ENCODE data around the gene CDKL1. TPM values are rescaled to one million over a fixed set of nuclear protein-coding genes. Genes with fewer than 3 reads are reported as not detected.
"Not testable (repeated sequence)": the region's sequence is repeated elsewhere in the genome, so short reads cannot be mapped to it uniquely, and the experiment has no call there.

Gene CDKL1
- total RNA-seq, 1 donor from 2014 or later = 20.7 TPM

DNA sequence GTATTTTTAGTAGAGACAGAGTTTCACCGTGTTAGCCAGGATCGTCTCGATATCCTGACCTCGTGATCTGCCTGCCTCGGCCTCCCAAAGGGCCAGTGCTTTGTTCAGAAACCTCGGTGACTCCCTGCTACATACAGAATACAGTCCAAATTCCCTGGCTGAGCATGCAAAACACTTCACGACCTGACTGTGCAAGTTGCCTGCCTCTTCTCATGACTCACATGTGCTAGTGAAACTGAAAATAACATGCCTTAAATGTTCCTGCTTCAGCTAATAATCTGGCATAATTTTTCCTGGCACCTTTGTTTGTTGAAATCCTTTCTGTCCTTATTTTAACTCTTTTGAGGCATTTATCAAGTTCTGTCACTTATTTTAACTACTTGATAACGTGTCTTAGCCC is 76.4 kb downstream of the CDKL1 start:
- Histone ChIP-seq H3K27me3 (no peaks in the 10 kb centered on the region), H3K36me3 (peaks cover 15% of the 10 kb centered on the region), H3K27ac (peak overlapping the region; percentile 31), H3K9me3 (no peaks in the 10 kb centered on the region), H3K4me1 (peaks cover 14% of the 10 kb centered on the region), H3K4me3 (no peak overlapping the region)
- TF ChIP-seq, protein P1, sequence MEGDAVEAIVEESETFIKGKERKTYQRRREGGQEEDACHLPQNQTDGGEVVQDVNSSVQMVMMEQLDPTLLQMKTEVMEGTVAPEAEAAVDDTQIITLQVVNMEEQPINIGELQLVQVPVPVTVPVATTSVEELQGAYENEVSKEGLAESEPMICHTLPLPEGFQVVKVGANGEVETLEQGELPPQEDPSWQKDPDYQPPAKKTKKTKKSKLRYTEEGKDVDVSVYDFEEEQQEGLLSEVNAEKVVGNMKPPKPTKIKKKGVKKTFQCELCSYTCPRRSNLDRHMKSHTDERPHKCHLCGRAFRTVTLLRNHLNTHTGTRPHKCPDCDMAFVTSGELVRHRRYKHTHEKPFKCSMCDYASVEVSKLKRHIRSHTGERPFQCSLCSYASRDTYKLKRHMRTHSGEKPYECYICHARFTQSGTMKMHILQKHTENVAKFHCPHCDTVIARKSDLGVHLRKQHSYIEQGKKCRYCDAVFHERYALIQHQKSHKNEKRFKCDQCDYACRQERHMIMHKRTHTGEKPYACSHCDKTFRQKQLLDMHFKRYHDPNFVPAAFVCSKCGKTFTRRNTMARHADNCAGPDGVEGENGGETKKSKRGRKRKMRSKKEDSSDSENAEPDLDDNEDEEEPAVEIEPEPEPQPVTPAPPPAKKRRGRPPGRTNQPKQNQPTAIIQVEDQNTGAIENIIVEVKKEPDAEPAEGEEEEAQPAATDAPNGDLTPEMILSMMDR (IDR thresholded peaks at IDR 0.05) = no peak
- no peak for ATAC-seq
- DNase-seq = no peak
- intact Hi-C loops (cut with DNase I) = loop anchor here (10.0 kb wide), 1 partner anchor 215 kb away; the partner anchor contains the start of gene MAP4K5

DNA sequence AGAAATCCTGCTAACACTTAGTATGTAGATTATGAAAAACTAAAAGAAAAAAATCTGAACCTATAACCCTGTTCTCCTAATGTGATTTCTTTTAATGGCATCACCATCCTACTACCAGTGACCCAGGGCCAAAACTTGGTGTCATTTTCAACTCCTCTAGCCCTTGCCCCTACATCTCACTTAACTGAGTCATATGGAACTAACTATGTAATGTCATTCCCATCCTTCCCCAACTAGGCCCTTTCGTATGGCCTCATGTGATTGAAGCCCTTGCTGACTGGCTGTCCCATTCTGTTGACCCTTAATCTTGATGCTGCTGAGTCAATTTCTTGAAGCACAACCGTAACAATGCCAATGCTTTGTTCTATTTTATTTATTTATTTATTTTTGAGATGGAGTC is 77.0 kb downstream of the CDKL1 start:
- no peak for DNase-seq
- intact Hi-C loops (cut with DNase I) = loop anchor here (10.0 kb wide), 1 partner anchor 215 kb away; the partner anchor contains the start of gene MAP4K5

DNA sequence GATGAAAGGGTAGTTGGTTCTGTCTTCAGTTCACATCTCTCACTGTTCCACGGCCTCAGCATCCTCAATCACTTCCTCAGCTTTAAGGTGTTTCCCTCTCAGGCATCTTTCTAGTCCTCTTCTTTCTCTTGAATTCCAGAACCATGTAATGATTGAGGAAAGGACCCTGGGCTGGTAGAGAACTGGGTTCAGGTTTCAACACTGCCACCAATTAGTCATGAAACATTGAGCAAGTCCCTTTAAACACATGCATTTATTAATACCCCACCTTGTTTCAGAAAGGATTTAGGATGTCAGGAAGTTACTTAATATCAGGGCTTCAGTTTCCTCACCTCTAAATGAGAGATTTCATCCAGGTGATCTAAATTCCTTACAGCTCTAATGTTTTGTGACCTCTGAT is 77.4 kb downstream of the CDKL1 start:
- DNase-seq (no peak), ATAC-seq (no peak)
- Histone ChIP-seq H3K4me1 (peaks cover 14% of the 10 kb centered on the region), H3K27me3 (no peaks in the 10 kb centered on the region), H3K36me3 (peaks cover 8% of the 10 kb centered on the region), H3K9me3 (no peaks in the 10 kb centered on the region), H3K4me3 (no peak overlapping the region), H3K27ac (no peak overlapping the region)
- intact Hi-C loops (cut with DNase I) = no loop called here
- TF ChIP-seq, protein P1 (IDR thresholded peaks at IDR 0.05) = no peak

More for the DNA sequence above, 77.0 kb downstream of the CDKL1 start:
- Histone ChIP-seq H3K36me3 (peaks cover 9% of the 10 kb centered on the region), H3K9me3 (no peaks in the 10 kb centered on the region), H3K27me3 (no peaks in the 10 kb centered on the region), H3K4me1 (peaks cover 14% of the 10 kb centered on the region), H3K4me3 (no peak overlapping the region), H3K27ac (no peak overlapping the region)
- TF ChIP-seq, protein P1 (IDR thresholded peaks at IDR 0.05) = no peak
- no peak for ATAC-seq

DNA sequence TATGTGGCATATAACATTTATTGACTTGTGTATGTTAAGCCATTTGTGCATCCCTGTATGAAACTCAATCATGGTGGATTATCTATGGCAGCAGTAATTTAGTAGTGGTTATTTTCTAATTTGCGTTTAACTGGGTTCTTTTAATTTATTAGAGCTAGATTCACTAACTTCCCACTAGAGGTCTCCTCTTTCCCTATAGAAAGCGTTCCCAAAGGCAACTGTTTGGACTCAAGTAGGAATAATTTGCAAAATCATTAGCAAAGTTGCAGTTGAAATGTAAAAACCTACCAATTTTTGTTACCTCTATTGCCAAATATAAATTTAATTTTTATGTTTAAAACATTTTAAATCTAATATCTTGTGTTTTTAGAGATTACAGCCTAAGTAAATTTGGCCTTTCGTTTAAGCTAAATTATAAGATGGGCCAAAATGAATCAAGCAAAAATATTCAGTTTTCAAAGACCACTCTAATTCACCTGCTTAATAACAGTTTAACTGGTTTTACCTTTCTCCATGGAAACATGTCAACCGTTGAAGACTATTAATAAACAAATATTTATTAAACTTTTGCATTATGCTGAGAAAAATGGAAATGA is 78.6 kb downstream of the CDKL1 start:
- TF ChIP-seq, protein P1 (IDR thresholded peaks at IDR 0.05) = peak; percentile 68
- intact Hi-C loops (cut with DNase I) = no loop called here
- Histone ChIP-seq H3K27me3 (no peaks in the 10 kb centered on the region), H3K36me3 (no peaks in the 10 kb centered on the region), H3K27ac (no peak overlapping the region), H3K4me3 (no peak overlapping the region), H3K4me1 (peaks cover 18% of the 10 kb centered on the region), H3K9me3 (no peaks in the 10 kb centered on the region)
- DNase-seq (no peak), ATAC-seq (no peak)

DNA sequence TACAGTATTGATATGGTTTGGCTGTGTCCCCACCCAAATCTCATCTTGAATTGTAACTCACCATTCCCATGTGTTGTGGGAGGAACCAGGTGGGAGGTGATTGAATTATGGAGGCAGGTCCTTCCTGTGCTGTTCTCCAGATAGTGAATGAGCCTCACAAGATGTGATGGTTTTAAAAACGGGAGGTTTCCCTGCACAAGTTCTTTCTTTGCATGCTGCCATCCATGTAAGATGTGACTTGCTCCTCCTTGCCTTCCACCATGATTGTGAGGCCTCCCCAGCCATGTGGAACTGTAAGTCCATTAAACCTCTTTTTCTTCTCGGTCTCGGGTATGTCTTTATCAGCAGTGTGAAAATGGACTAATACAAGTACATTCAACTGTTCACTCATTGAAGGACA is 82.6 kb downstream of the CDKL1 start:
- H3K36me3 ChIP-seq; H3K4me3 ChIP-seq; DNase-seq; H3K27me3 ChIP-seq; H3K9me3 ChIP-seq; intact Hi-C loops (cut with DNase I); ATAC-seq; H3K27ac ChIP-seq: not testable (repeated sequence)
- H3K4me1 ChIP-seq = peaks cover 17% of the 10 kb centered on the region

DNA sequence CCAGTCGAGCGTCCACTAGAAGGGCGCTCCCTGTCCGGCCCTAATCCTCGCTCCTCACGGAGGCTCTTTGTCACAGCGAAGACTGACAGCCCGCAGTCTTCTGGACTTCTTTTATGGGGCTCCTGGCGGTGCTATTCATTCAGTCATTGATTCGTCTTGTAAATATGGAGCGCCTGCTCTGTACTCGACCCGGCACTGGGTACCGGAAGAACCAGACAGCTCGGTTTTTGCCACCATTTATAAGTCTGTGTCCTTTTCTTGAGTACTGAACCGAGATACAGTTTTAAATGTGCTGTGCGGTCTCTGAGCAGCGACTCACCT is 84.0 kb downstream of the CDKL1 start:
- intact Hi-C loops (cut with DNase I) = no loop called here
- Histone ChIP-seq H3K27ac (peak overlapping the region; percentile 94), H3K4me1 (peaks cover 17% of the 10 kb centered on the region), H3K36me3 (no peaks in the 10 kb centered on the region), H3K4me3 (peak overlapping the region; percentile 68), H3K27me3 (no peaks in the 10 kb centered on the region), H3K9me3 (no peaks in the 10 kb centered on the region)
- DNase-seq (no peak), ATAC-seq (no peak)
- TF ChIP-seq, protein P1 (IDR thresholded peaks at IDR 0.05) = no peak
